Astrocyte (in vitro differentiated cells and primary cell): ENCODE data around the gene SLC6A3.

Source experiments
- CTCF ChIP-seq: IDR thresholded peaks from 2 replicates; pipeline ENCODE4 v1.5.1; 2011; ENCODE audit warnings: low read depth, mild to moderate bottlenecking, inconsistent platforms, low read length, moderate library complexity; ENCODE audit not compliant: insufficient read depth
- EZH2 ChIP-seq: IDR thresholded peaks from 2 replicates; pipeline ENCODE4 v1.6.1; 2012; ENCODE audit warnings: mild to moderate bottlenecking, low read length, inconsistent platforms; ENCODE audit not compliant: insufficient read depth

- no peak for TF ChIP-seq EZH2
- peak; percentile 37 for TF ChIP-seq CTCF
Measured at GRCh38 chr5:1468247-1468612, 23.0 kb upstream of the SLC6A3 start.
